IPS-20b (cell line): ENCODE data around the gene DPH2.
A peak's percentile ranks its signal among the peaks of the same experiment; 100 is the strongest.

Experiments used
- H3K27ac ChIP-seq: one replicate; pipeline ENCODE4 v1.5.1; 2013; ENCODE audit warnings: low read length
- H3K27me3 ChIP-seq: 2 replicates; pipeline ENCODE4 v1.6.1; 2013; ENCODE audit warnings: mild to moderate bottlenecking, low read length, inconsistent platforms; ENCODE audit not compliant: insufficient read depth
- H3K36me3 ChIP-seq: 2 replicates; pipeline ENCODE4 v1.6.1; 2013; ENCODE audit warnings: low read depth, mild to moderate bottlenecking, inconsistent platforms, low read length, moderate library complexity; ENCODE audit not compliant: insufficient read depth
- H3K4me1 ChIP-seq: 2 replicates; pipeline ENCODE4 v1.6.1; 2013; ENCODE audit warnings: mild to moderate bottlenecking, control low read depth, inconsistent platforms, low read length, moderate library complexity; ENCODE audit not compliant: insufficient read depth
- H3K4me3 ChIP-seq: 2 replicates; pipeline ENCODE4 v1.5.1; 2013; ENCODE audit warnings: mild to moderate bottlenecking, low read length, inconsistent platforms
- H3K9ac ChIP-seq: 2 replicates; pipeline ENCODE4 v1.6.1; 2013; ENCODE audit warnings: low read depth, mild to moderate bottlenecking, inconsistent platforms, low read length, moderate library complexity
- H3K9me3 ChIP-seq: 2 replicates; pipeline ENCODE4 v1.6.1; 2013; ENCODE audit warnings: mild to moderate bottlenecking, low read depth, low read length, inconsistent platforms; ENCODE audit not compliant: insufficient read depth

DPH2 gene

DNA sequence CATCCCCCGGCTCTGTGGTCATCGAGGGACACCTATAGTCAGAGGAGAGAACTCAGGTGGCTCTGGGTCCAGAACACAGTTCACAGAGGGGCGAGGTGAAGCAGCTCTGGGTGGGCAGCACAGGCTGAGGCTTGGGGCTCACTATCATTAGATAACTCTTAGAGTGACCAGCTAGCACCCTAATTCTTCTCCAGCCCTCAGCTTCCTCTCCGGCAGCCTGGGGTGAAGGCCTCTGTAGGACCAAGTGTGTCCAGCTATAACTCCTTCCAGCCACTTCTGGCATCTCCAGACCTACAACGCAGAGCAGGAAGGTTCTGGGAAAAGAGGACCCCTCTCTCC lies 34.9 kb upstream of the DPH2 start:
- Histone ChIP-seq H3K27me3 (peaks cover 48% of the 10 kb centered on the region), H3K4me3 (peak overlapping the region; percentile 59; the same call in 1 of the 2 replicates), H3K4me1 (peaks cover 23% of the 10 kb centered on the region)

DNA sequence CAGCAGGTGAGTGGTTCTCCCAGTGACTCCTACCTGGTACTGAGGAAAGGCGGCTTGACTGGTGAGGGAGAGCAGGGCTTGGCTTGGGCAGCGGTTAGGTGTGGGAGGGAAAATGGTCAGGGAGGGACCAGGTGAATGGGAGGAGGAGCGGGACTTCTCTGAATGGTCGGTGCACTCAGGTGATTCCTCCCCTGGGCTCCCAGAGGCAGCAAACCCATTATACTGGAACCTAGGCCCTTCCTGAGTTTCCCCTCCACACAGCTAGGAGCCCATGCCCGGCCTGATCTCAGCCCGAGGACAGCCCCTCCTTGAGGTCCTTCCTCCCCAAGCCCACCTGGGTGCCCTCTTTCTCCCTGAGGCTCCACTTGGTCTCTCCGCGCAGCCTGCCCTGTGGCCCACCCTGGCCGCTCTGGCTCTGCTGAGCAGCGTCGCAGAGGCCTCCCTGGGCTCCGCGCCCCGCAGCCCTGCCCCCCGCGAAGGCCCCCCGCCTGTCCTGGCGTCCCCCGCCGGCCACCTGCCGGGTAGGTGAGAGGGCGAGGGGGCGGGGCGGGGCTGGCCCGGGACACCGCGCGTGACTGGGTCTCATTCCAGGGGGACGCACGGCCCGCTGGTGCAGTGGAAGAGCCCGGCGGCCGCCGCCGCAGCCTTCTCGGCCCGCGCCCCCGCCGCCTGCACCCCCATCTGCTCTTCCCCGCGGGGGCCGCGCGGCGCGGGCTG lies 33.9 kb upstream of the DPH2 start:
- Histone ChIP-seq H3K27ac (no peak overlapping the region), H3K9me3 (no peaks in the 10 kb centered on the region), H3K9ac (no peak overlapping the region), H3K36me3 (peaks cover 8% of the 10 kb centered on the region; the same call in 1 of the 2 replicates), H3K4me3 (peak overlapping the region; percentile 59; the same call in 1 of the 2 replicates), H3K4me1 (peaks cover 19% of the 10 kb centered on the region), H3K27me3 (peaks cover 48% of the 10 kb centered on the region)

More for the DNA sequence above, 34.9 kb upstream of the DPH2 start:
- no peak overlapping the region for H3K9ac ChIP-seq
- no peaks in the 10 kb centered on the region for H3K9me3 ChIP-seq
- H3K36me3 ChIP-seq = peaks cover 8% of the 10 kb centered on the region; the same call in 1 of the 2 replicates
- no peak overlapping the region for H3K27ac ChIP-seq

DNA sequence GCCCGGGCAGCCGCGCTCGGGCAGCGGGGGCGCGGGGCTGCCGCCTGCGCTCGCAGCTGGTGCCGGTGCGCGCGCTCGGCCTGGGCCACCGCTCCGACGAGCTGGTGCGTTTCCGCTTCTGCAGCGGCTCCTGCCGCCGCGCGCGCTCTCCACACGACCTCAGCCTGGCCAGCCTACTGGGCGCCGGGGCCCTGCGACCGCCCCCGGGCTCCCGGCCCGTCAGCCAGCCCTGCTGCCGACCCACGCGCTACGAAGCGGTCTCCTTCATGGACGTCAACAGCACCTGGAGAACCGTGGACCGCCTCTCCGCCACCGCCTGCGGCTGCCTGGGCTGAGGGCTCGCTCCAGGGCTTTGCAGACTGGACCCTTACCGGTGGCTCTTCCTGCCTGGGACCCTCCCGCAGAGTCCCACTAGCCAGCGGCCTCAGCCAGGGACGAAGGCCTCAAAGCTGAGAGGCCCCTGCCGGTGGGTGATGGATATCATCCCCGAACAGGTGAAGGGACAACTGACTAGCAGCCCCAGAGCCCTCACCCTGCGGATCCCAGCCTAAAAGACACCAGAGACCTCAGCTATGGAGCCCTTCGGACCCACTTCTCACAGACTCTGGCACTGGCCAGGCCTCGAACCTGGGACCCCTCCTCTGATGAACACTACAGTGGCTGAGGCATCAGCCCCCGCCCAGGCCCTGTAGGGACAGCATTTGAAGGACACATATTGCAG lies 33.2 kb upstream of the DPH2 start:
- Histone ChIP-seq H3K4me3 (peak overlapping the region; percentile 72), H3K36me3 (peaks cover 8% of the 10 kb centered on the region; the same call in 1 of the 2 replicates), H3K4me1 (peaks cover 19% of the 10 kb centered on the region), H3K9ac (peak overlapping the region; percentile 37; the same call in 1 of the 2 replicates), H3K9me3 (no peaks in the 10 kb centered on the region), H3K27me3 (peaks cover 43% of the 10 kb centered on the region), H3K27ac (no peak overlapping the region)

DNA sequence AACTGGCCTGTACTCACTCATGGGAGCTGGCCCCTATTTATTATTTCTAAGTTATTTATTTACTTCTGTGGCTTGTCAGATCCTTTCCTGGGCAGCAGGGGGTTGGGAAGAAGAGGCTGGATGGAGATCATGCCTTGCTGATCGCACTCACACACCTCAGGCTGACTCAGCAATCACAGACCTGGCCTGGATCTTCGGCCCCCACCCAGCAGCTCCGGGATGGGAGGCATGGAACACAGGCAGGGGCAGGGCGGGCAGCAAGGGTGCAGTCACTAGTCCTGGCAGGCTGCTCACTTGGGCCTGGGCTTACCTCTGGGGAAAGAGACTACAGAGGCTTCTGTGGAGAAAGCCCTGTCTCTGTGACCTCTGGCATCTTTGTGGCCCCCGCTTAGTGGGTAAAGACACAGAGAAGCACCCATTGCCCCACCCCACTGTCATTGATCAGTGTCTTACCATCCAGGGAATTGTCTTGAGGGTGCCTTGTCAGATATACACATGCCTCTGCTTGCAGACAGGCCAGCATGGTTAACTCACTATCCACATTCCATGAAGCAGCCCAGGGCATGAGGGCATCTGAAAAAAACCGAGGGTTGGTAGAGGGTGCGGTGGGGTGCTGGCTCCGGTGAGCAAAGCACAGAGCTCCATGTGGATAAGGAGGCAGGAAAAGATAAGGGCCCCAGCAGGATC lies 32.5 kb upstream of the DPH2 start:
- no peak overlapping the region for H3K27ac ChIP-seq
- H3K36me3 ChIP-seq = peaks cover 8% of the 10 kb centered on the region; the same call in 1 of the 2 replicates
- peaks cover 19% of the 10 kb centered on the region for H3K4me1 ChIP-seq
- no peaks in the 10 kb centered on the region for H3K9me3 ChIP-seq
- no peak overlapping the region for H3K9ac ChIP-seq
- H3K4me3 ChIP-seq = no peak overlapping the region
- peaks cover 36% of the 10 kb centered on the region for H3K27me3 ChIP-seq

DNA sequence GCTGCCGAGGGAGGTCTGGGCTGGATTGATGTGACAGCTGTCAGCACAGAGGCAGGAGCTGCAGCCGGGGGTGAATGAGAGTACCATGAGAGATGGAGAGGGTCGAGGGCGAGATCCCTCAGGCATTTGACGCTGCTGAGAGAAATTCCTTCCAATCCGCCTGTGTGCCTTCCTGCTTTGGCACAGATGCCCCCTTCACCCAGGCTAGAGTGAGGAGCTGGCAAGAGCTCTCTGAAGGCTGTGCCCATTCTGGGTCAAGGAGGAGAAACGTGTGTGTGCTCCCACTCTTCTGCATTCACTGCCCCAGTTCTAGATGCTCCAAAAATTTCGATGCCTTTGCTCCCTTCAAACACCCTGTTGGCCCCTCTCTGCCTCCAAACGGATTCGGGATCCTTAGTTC lies 31.4 kb upstream of the DPH2 start:
- Histone ChIP-seq H3K36me3 (peaks cover 8% of the 10 kb centered on the region; the same call in 1 of the 2 replicates), H3K27me3 (peaks cover 25% of the 10 kb centered on the region; the same call in 1 of the 2 replicates), H3K27ac (no peak overlapping the region), H3K9ac (no peak overlapping the region), H3K4me3 (no peak overlapping the region), H3K4me1 (peaks cover 19% of the 10 kb centered on the region), H3K9me3 (no peaks in the 10 kb centered on the region)

DNA sequence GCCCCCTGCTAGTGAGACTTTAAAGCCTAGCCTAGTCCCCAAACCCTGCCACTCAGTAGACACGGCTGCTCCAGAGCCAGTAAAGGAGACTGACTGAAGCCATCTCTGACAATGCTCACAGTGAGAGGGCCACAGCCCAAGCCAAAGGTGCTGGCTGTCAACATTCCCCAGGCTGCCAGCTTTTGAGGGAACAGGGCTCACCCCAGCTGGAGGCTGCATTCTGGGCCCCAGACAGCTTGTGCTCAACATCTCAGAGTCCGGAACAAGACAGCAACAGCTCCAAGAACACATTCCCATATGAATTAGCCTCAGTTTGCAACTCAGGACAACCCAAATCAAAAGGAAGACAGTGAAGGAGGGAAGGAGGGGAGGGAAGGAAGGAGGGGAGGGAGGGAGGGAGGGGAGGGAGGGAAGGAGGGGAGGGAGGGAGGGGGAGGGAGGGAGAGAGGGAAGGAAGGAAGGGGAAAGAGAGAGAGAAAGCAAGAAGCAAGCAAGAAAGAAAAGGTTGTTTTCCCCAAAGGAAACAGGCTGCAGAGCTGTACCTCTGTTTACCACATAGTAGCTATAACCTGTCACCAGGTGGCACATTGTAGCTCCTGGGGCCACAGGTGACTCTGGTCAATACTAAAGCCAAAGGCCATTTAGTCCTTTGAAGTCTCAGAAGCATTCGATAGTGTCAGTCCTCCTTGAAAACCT lies 30.8 kb upstream of the DPH2 start:
- H3K27ac ChIP-seq = no peak overlapping the region
- peaks cover 19% of the 10 kb centered on the region for H3K4me1 ChIP-seq
- no peaks in the 10 kb centered on the region for H3K9me3 ChIP-seq
- H3K36me3 ChIP-seq = peaks cover 8% of the 10 kb centered on the region; the same call in 1 of the 2 replicates
- H3K27me3 ChIP-seq = peaks cover 25% of the 10 kb centered on the region; the same call in 1 of the 2 replicates
- H3K4me3 ChIP-seq = no peak overlapping the region
- H3K9ac ChIP-seq = no peak overlapping the region

DNA sequence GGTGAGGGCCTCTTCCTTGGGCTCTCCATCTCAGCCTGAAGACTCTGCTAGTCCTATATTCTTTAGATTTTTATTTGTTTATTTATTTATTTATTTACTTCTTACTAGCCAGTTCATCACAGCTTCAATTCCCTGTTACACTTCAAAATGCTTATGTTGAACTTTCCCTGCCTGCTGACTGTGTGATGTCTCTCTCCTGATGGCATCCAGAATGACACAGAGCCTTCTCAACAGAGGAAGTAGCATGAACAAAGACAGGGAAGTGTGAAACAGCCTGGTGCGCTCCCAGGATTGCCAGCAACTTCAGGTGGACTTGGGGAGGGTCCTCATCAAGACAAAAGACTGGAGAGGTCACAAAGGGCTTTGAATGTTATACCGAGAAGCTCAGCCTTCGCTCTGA lies 27.4 kb upstream of the DPH2 start:
- Histone ChIP-seq H3K9ac (no peak overlapping the region), H3K4me1 (peaks cover 12% of the 10 kb centered on the region), H3K27ac (no peak overlapping the region), H3K27me3 (0 out of 2 replicates have a peak, but pooled peaks cover 8% of the 10 kb centered on the region), H3K9me3 (no peaks in the 10 kb centered on the region), H3K4me3 (no peak overlapping the region), H3K36me3 (peaks cover 1% of the 10 kb centered on the region; the same call in 1 of the 2 replicates)

DNA sequence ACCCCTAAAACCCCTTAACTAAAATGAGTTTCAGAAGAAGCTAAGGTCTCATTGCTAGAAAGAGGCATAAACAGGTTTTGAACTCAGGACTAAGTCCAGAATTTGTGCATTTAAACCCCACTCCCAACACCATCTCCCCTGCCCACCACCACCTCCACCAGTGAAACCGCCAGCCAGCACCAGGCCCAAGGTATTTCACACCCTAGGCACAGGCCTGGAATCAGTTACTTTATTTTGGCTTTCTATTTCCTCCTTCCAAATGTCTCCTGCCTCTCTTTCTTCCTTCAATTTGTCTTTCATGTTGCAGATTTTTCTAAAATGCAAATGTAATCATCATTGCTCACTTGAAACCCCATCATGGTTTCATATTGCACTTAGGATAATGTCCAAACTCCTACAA lies 24.9 kb upstream of the DPH2 start:
- H3K27me3 ChIP-seq = no peaks in the 10 kb centered on the region
- no peaks in the 10 kb centered on the region for H3K9me3 ChIP-seq
- no peak overlapping the region for H3K9ac ChIP-seq
- H3K4me3 ChIP-seq = no peak overlapping the region
- H3K4me1 ChIP-seq = peaks cover 10% of the 10 kb centered on the region; the same call in 1 of the 2 replicates
- peaks cover under 1% of the 10 kb centered on the region; the same call in 1 of the 2 replicates for H3K36me3 ChIP-seq
- H3K27ac ChIP-seq = no peak overlapping the region

DNA sequence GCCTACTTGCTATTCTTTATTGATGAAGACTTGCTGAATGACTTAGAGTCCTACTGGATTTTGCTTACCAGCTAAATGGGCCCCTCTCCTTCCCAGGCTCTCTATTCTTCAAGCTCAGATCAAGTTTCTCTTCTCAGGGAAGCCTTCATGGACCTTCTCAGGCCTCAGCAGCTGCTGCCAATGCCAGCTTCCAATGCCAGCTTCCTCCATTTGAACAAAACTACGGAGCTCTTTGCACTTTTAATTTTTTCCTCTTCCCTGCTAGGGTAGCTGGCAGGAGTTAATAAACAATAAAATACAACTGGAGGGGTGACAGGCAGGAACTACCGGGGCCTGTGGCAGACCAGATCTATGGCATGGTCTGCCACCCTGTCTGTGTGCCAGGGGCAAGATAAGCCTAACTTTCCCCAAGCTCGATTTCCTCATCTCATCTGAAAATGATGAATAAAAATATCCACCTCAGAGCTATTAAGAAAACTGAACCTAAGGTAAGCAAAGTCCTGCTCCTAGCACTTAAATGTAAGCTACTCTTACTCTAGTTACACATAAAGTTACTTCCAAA lies 24.1 kb upstream of the DPH2 start:
- Histone ChIP-seq H3K27ac (no peak overlapping the region), H3K4me3 (peak overlapping the region; percentile 94), H3K9ac (peak overlapping the region; percentile 67; the same call in 1 of the 2 replicates), H3K27me3 (no peaks in the 10 kb centered on the region), H3K36me3 (peaks cover 9% of the 10 kb centered on the region; the same call in 1 of the 2 replicates), H3K4me1 (peaks cover 10% of the 10 kb centered on the region; the same call in 1 of the 2 replicates), H3K9me3 (no peaks in the 10 kb centered on the region)

DNA sequence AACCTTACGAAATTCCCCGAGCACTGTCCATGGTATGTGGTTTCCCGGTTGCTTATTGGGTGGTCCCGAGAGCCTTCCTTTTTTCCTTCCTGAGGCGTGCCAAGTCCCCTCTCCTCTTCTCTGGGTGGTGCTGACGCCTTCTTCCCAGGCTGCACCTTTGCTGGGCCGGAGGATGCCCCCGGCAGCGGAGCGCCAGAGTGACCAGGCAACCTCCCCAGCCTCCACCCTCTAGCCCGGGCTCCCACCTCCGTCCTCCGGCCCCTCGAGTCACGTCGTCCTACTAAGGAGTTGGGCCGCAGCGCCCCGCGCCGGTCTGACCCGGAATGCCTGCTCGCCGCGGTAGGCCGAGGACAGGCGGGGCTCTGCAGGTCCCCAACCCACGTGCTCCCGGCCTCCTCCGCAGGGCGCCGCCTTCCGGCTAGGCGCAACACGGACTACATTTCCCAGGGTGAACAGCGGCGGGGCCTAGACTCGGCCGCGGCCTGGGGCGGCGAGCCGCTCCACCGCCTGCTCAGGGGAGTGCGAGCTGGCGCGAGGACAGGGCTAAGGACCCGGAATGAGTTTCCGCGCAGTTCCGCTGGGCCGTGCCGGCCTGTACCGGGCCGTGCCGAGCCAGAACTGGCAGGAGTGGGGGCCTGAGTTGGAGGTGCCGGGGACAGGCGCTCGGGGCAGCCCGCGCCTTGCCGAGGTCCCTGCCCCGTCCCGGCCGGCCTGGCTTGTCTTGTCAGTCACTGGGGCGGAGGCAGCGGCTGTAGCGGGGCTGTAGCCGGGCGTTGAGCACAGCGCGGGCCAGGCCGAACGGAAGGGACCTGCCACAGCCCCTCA lies 23.4 kb upstream of the DPH2 start, which contains the start of gene IPO13:
IPO13 (plus strand) TSS at position 715 of the 825 bp plus-strand sequence. CDS start 651 bp downstream, outside the sequence.
- peak within 1 kb of the TSS; percentile 87 for H3K9ac ChIP-seq
- H3K27me3 ChIP-seq = no peaks in the 10 kb centered on the region
- no peaks in the 10 kb centered on the region for H3K9me3 ChIP-seq
- H3K4me3 ChIP-seq = peak within 1 kb of the TSS; percentile 94
- peak within 1 kb of the TSS; percentile 41 for H3K27ac ChIP-seq
- H3K36me3 ChIP-seq = peaks cover 13% of the 10 kb centered on the region; the same call in 1 of the 2 replicates
- H3K4me1 ChIP-seq = peaks cover 10% of the 10 kb centered on the region; the same call in 1 of the 2 replicates
